Activated CD8-positive, alpha-beta T cell treated with anti-CD3 and anti-CD28 coated beads for 36 hours (primary cell): ENCODE results near the gene OTOF. TPM values are rescaled to one million over a fixed set of nuclear protein-coding genes. Genes with fewer than 3 reads are reported as not detected.

Experiments
- ATAC-seq: fragments of 200-7000 bp; cut with Tn5 transposase; one replicate; pipeline ENCODE4 v1.10.0; 2021; ENCODE audit warnings: mild to moderate bottlenecking, moderate library complexity
- CTCF ChIA-PET: fragments of 350-600 bp; sonication (Branson Sonifier 250); formaldehyde crosslinking; loops from one replicate; lab custom pipeline; 2021; ENCODE audit warnings: antibody characterized with exemption; lab: Charles Lee
- POLR2A ChIA-PET: fragments of 350-600 bp; sonication (Branson Sonifier 250); formaldehyde crosslinking; loops from one replicate; lab custom pipeline; 2021; ENCODE audit warnings: antibody characterized with exemption; lab: Charles Lee
- DNase-seq: peaks from one replicate; pipeline ENCODE4 v3.0.0-alpha.2; 2020
- H3K27ac Mint-ChIP-seq: one replicate; pipeline ENCODE4 v1.8.0; 2021; ENCODE audit warnings: mild to moderate bottlenecking, mixed read lengths
- H3K27me3 Mint-ChIP-seq: one replicate; pipeline ENCODE4 v1.8.0; 2021; ENCODE audit warnings: mixed read lengths
- H3K36me3 Mint-ChIP-seq: one replicate; pipeline ENCODE4 v1.8.0; 2021; ENCODE audit warnings: low read depth, mixed read lengths
- H3K4me1 Mint-ChIP-seq: one replicate; pipeline ENCODE4 v1.8.0; 2021; ENCODE audit warnings: low read depth, mixed read lengths
- H3K4me3 Mint-ChIP-seq: one replicate; pipeline ENCODE4 v1.8.0; 2021; ENCODE audit warnings: mild to moderate bottlenecking, moderate library complexity, mixed read lengths
- H3K9me3 Mint-ChIP-seq: one replicate; pipeline ENCODE4 v1.8.0; 2021; ENCODE audit warnings: mixed read lengths
- intact Hi-C: fragments of 100-400 bp; cut with micrococcal nuclease; formaldehyde crosslinking; loops from one replicate; pipeline ENCODE4 v1.10.0; 2022
- total RNA-seq, 2 experiments: library from RNA; stranded (reverse); gene quantifications; one replicate each; pipeline ENCODE4 v1.2.3, GENCODE V29; 2021
- TF ChIP-seq, protein P1 (sequence below): fragments of 200-600 bp; IDR thresholded peaks from one replicate; pipeline ENCODE4 v1.8.0; 2022; ENCODE audit warnings: antibody characterized with exemption, mild to moderate bottlenecking

Gene OTOF
- total RNA-seq, 2 experiments from 2014 or later = 0.60 to 0.81 TPM

DNA sequence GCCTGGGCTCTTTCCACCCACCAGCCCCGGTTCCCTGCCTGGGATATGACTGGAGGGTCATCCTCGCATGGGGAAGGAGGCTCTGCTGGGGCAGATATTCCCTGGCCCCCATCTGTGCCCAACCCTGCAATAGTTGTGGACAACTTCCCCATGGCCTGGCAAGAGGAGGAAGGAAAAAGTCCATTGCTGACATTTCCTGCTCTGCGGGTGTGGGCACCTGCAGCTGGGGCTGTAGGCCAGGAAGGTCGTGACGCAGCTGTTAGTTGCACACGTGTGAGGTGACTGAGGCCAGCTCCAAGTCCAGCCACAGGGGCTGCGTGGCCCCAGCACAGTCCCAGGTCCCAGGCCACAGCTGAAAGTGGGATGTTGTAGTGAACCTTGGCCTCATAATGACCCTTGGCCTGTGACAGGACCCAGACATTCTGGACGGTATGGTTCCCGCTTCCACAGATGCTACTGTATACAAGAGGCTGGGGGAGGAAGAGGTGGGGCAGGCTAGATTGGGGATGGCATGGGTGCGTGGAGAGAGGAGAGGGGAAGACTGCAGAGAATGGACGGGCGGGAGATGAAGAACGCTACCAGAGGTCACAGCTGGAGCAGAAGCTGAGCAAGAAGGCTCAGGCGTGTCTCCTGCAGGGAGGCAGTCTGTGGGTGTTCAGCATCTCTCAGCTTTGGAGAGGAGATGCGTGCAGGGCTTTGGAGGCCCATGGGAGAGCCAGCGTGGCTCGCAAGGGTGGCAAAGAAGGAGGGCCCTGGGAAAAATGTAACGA, 22.1 kb downstream of the OTOF start:
- CTCF ChIA-PET = interaction anchor here (1.2 kb wide), 1 partner anchor 13 kb away, joined by 3 read pairs; no protein-coding TSS in a partner anchor
- intact Hi-C loops = no loop called here
- H3K36me3 Mint-ChIP-seq = no peaks in the 10 kb centered on the region

DNA sequence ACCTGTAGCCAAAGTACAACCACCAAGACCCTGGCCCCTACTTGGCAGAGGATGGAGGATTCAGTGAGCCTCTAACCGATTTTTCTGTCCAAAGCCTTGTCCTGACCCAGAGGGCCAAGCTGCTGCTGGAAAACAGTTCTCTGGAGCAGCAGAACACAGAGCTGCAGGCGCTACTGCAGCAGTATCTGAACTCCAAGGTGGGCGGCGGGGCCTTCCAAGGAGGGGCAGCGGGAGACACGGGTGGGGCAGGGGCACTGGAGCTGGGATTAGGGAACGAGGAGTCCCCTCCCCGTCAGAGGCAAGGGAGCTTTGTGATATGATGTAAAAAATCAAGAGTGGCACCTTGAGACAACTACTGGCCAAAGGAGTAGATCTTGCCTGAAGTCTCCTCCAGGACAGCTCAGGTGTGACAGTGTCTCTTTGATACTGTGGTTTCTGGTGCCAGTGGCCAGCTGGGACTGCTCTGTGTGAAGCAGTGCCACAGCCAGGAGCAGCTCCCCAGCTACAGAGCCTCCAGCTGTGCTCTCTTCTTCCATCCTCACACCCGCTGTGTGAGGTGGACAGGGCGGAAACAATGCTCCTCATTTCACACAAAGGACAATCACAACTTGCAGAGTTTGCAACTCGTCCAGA, 22.8 kb downstream of the OTOF start:
- TF ChIP-seq, protein P1, sequence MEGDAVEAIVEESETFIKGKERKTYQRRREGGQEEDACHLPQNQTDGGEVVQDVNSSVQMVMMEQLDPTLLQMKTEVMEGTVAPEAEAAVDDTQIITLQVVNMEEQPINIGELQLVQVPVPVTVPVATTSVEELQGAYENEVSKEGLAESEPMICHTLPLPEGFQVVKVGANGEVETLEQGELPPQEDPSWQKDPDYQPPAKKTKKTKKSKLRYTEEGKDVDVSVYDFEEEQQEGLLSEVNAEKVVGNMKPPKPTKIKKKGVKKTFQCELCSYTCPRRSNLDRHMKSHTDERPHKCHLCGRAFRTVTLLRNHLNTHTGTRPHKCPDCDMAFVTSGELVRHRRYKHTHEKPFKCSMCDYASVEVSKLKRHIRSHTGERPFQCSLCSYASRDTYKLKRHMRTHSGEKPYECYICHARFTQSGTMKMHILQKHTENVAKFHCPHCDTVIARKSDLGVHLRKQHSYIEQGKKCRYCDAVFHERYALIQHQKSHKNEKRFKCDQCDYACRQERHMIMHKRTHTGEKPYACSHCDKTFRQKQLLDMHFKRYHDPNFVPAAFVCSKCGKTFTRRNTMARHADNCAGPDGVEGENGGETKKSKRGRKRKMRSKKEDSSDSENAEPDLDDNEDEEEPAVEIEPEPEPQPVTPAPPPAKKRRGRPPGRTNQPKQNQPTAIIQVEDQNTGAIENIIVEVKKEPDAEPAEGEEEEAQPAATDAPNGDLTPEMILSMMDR = no peak
- no peak for ATAC-seq
- no peaks in the 10 kb centered on the region for H3K9me3 Mint-ChIP-seq
- no peak overlapping the region for H3K27ac Mint-ChIP-seq
- no peaks in the 10 kb centered on the region for H3K36me3 Mint-ChIP-seq
- DNase-seq = no peak
- intact Hi-C loops = no loop called here
- ChIA-PET CTCF (no interaction called here), POLR2A (no interaction called here)
- H3K4me3 Mint-ChIP-seq = no peak overlapping the region
- H3K27me3 Mint-ChIP-seq = no peaks in the 10 kb centered on the region
- H3K4me1 Mint-ChIP-seq = no peaks in the 10 kb centered on the region

More for the DNA sequence above, 22.1 kb downstream of the OTOF start:
- ATAC-seq (no peak), DNase-seq (no peak)
- H3K9me3 Mint-ChIP-seq = no peaks in the 10 kb centered on the region
- H3K27ac Mint-ChIP-seq = no peak overlapping the region
- POLR2A ChIA-PET = no interaction called here
- H3K4me1 Mint-ChIP-seq = no peaks in the 10 kb centered on the region
- TF ChIP-seq, protein P1 = no peak
- H3K4me3 Mint-ChIP-seq = no peak overlapping the region
- no peaks in the 10 kb centered on the region for H3K27me3 Mint-ChIP-seq

DNA sequence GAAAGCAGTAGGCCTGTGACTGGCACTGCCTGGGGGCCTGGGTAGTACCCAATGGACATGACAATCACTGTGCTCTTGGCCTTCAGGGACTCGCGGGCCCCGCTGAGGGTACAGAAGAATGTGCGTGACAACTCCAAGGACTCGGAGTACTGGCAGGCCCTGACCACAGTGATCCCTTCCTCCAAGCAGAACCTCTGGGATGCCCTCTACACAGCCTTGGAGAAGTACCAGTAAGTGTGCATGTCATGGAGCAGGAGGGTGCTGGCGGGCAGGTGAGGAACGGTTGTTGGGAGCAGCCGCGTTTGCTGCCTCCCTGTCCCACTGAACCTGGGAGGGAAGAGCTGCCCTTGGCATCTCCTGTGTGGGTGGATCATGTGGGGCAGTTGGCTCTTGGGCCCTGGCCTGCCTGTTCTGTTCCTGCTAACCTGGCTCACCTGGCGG, 23.3 kb downstream of the OTOF start:
- Mint-ChIP-seq H3K9me3 (no peaks in the 10 kb centered on the region), H3K27ac (no peak overlapping the region), H3K4me1 (no peaks in the 10 kb centered on the region), H3K36me3 (no peaks in the 10 kb centered on the region), H3K27me3 (no peaks in the 10 kb centered on the region), H3K4me3 (no peak overlapping the region)
- no peak for DNase-seq
- POLR2A ChIA-PET = no interaction called here
- intact Hi-C loops = no loop called here
- CTCF ChIA-PET = no interaction called here
- TF ChIP-seq, protein P1 = no peak
- ATAC-seq = no peak

DNA sequence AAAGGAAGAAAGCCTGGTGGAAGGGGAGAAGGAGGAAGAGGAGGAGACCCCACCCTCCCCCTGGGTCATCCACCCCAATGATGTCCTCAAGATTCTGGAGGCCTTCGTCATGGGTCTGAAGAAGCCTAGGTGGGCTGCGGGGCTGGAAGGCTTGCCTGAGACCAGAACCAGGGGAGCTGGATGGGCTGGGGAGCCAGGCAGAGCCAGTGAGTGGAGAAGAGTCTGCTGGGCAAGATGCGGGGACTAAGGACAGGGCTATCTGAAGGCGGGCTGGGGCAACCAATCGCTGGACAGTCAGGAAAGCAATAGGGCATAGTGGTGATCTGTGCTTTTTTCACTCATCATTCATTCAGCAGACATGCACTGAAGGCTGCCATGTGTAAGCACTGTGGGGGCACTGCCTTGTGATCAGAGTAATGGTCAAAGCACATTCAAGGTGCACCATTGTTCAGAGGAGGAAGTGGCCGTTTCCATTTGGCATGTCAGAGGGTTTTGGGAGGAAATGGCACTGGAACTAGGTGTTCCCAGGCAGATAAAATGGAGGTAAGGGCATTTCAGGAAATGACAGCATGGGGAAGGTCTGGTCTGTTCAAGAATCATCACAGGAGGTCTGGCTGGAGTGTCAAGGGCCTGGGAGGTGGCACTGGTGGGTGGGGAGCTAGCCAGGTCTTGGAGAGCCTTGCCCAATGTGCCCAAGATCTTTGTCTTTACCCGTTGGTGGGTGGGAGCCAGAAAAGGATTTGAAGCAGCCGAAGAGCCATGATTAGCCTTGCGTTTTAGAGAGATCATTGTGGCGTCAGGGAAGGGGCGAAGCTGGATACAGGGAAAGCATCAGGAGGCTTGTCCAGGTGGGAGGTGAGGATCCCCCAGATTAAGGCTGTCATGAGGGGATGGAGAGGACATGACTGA, 24.2 kb downstream of the OTOF start:
- Mint-ChIP-seq H3K4me1 (no peaks in the 10 kb centered on the region), H3K36me3 (no peaks in the 10 kb centered on the region), H3K4me3 (no peak overlapping the region), H3K27me3 (no peaks in the 10 kb centered on the region), H3K9me3 (no peaks in the 10 kb centered on the region), H3K27ac (no peak overlapping the region)
- no peak for ATAC-seq
- POLR2A ChIA-PET = no interaction called here
- TF ChIP-seq, protein P1 = no peak
- intact Hi-C loops = no loop called here
- DNase-seq = no peak
- CTCF ChIA-PET = interaction anchor here (0.8 kb wide), 1 partner anchor 10 kb away, joined by 3 read pairs; no protein-coding TSS in a partner anchor
